IMR-90 (cell line): Measurements from ENCODE around the gene ARMH4. TPM values are rescaled to one million over a fixed set of nuclear protein-coding genes. Genes with fewer than 3 reads are reported as not detected.

Experiments
- ATAC-seq: fragments of 200-7000 bp; cut with Tn5 transposase; 2 replicates; pipeline ENCODE4 v1.9.1; 2020; ENCODE audit warnings: low read depth, mild to moderate bottlenecking, moderate library complexity
- BruUV-seq: library from RNA; stranded (reverse); fragments of 400-500 nt; replicated peaks from 2 replicates; lab custom pipeline; 2021; lab: Mats Ljungman, UMichigan
- CTCF ChIA-PET: fragments of 300-600 bp; formaldehyde crosslinking; extraction: SDS; loops from one replicate; lab custom pipeline; 2021; ENCODE audit warnings: antibody characterized with exemption; lab: Yijun Ruan, JAX
- POLR2A ChIA-PET: fragments of 300-600 bp; sonication (Branson Sonifier 250); formaldehyde crosslinking; loops from one replicate; lab custom pipeline; 2022; ENCODE audit warnings: antibody characterized with exemption; ENCODE audit not compliant: unreplicated experiment; lab: Charles Lee
- DNase-seq: peaks from one replicate; pipeline ENCODE4 v3.0.0; 2013
- H2AFZ ChIP-seq: replicated peaks from 2 replicates; pipeline ENCODE3; 2013; ENCODE audit warnings: low read length, mild to moderate bottlenecking; ENCODE audit not compliant: poor library complexity
- H2AK5ac ChIP-seq: 2 replicates; pipeline ENCODE4 v1.6.1; 2013; ENCODE audit warnings: low read depth, low read length, inconsistent platforms
- H2AK9ac ChIP-seq: replicated peaks from 2 replicates; pipeline ENCODE3; 2013; ENCODE audit warnings: mild to moderate bottlenecking, low read depth, low read length, moderate library complexity; ENCODE audit not compliant: poor library complexity
- H2BK120ac ChIP-seq: 2 replicates; pipeline ENCODE4 v1.6.1; 2013; ENCODE audit warnings: low read depth, low read length, inconsistent platforms
- H2BK15ac ChIP-seq: 3 replicates; pipeline ENCODE4 v1.6.1; 2013; ENCODE audit warnings: low read depth, low read length, inconsistent platforms
- H2BK20ac ChIP-seq: 2 replicates; pipeline ENCODE4 v1.6.1; 2013; ENCODE audit warnings: low read depth, mild to moderate bottlenecking, inconsistent platforms, low read length, moderate library complexity
- H2BK5ac ChIP-seq: 2 replicates; pipeline ENCODE4 v1.6.1; 2013; ENCODE audit warnings: mild to moderate bottlenecking, low read depth, low read length, inconsistent platforms; ENCODE audit not compliant: poor library complexity, severe bottlenecking
- H3K14ac ChIP-seq: replicated peaks from 2 replicates; pipeline ENCODE4 v1.6.1; 2013; ENCODE audit warnings: low read depth, low read length, inconsistent platforms
- H3K18ac ChIP-seq: 2 replicates; pipeline ENCODE4 v1.6.1; 2013; ENCODE audit warnings: low read depth, low read length, control low read depth
- H3K23ac ChIP-seq: 2 replicates; pipeline ENCODE4 v1.6.1; 2013; ENCODE audit warnings: low read depth, low read length, inconsistent platforms
- H3K27ac ChIP-seq: 2 replicates; pipeline ENCODE4 v1.5.1; 2013; ENCODE audit warnings: mild to moderate bottlenecking, control low read depth, low read length; ENCODE audit not compliant: insufficient read depth
- H3K27me3 ChIP-seq: 2 replicates; pipeline ENCODE4 v1.6.1; 2013; ENCODE audit warnings: low read length; ENCODE audit not compliant: control insufficient read depth, insufficient read depth
- H3K36me3 ChIP-seq: 2 replicates; pipeline ENCODE4 v1.6.1; 2013; ENCODE audit warnings: low read length, mixed read lengths; ENCODE audit not compliant: control insufficient read depth, insufficient read depth
- H3K4ac ChIP-seq: 2 replicates; pipeline ENCODE4 v1.6.1; 2013; ENCODE audit warnings: low read depth, low read length, inconsistent platforms
- H3K4me1 ChIP-seq: 2 replicates; pipeline ENCODE4 v1.6.1; 2013; ENCODE audit warnings: low read length, mixed read lengths; ENCODE audit not compliant: control insufficient read depth, insufficient read depth
- H3K4me2 ChIP-seq: 2 replicates; pipeline ENCODE4 v1.6.1; 2013; ENCODE audit warnings: low read depth, mild to moderate bottlenecking, control low read depth, low read length, moderate library complexity
- H3K4me3 ChIP-seq: 2 replicates; pipeline ENCODE4 v1.5.1; 2013; ENCODE audit warnings: low read depth, mild to moderate bottlenecking, control low read depth, low read length, moderate library complexity; ENCODE audit not compliant: insufficient read depth
- H3K56ac ChIP-seq: 2 replicates; pipeline ENCODE4 v1.6.1; 2013; ENCODE audit warnings: low read length, inconsistent platforms; ENCODE audit not compliant: insufficient read depth; ENCODE audit errors: extremely low read depth
- H3K79me1 ChIP-seq, 2 experiments: 2 replicates each; pipeline ENCODE4 v1.6.1; 2013; ENCODE audit warnings: low read length in 2 of 2, inconsistent platforms in 1 of 2, low read depth in 1 of 2
- H3K9ac ChIP-seq: 2 replicates; pipeline ENCODE4 v1.6.1; 2013; ENCODE audit warnings: low read depth, low read length, control low read depth
- H3K9me1 ChIP-seq: 2 replicates; pipeline ENCODE4 v1.6.1; 2013; ENCODE audit warnings: low read length, inconsistent platforms; ENCODE audit not compliant: insufficient read depth
- H3K9me3 ChIP-seq: 2 replicates; pipeline ENCODE4 v1.6.1; 2013; ENCODE audit warnings: low read length; ENCODE audit not compliant: control insufficient read depth, insufficient read depth
- H4K20me1 ChIP-seq: 2 replicates; pipeline ENCODE4 v1.6.1; 2013; ENCODE audit warnings: low read length, inconsistent platforms; ENCODE audit not compliant: insufficient read depth
- H4K5ac ChIP-seq: 2 replicates; pipeline ENCODE4 v1.6.1; 2013; ENCODE audit warnings: mild to moderate bottlenecking, low read depth, low read length, control low read depth
- H4K8ac ChIP-seq, 2 experiments: 2 replicates each; pipeline ENCODE4 v1.6.1; 2013; ENCODE audit warnings: low read depth in 2 of 2, low read length in 2 of 2, control low read depth in 1 of 2, inconsistent platforms in 1 of 2
- H4K91ac ChIP-seq: 2 replicates; pipeline ENCODE4 v1.6.1; 2013; ENCODE audit warnings: low read depth, low read length, inconsistent platforms; ENCODE audit not compliant: insufficient read depth
- BHLHE40 ChIP-seq: fragments of 150-350 bp; IDR thresholded peaks from 2 replicates; pipeline ENCODE4 v1.6.1; 2016; ENCODE audit warnings: mild to moderate bottlenecking, low read depth, low read length
- CEBPB ChIP-seq: IDR thresholded peaks from 2 replicates; pipeline ENCODE4 v1.6.1; 2012; ENCODE audit warnings: low read depth, low read length, improper control_type of control experiment
- CHD1 ChIP-seq: IDR thresholded peaks from 2 replicates; pipeline ENCODE4 v1.6.1; 2012; ENCODE audit warnings: low read depth, low read length, improper control_type of control experiment
- CTCF ChIP-seq: conservative IDR thresholded peaks from 2 replicates; pipeline ENCODE4 v1.5.1; 2012; ENCODE audit warnings: mild to moderate bottlenecking, low read depth, low read length, improper control_type of control experiment
- ELK1 ChIP-seq: fragments of 150-350 bp; IDR thresholded peaks from 2 replicates; pipeline ENCODE4 v1.6.1; 2016; ENCODE audit warnings: low read depth, mild to moderate bottlenecking, low read length, moderate library complexity, borderline replicate concordance
- FOS ChIP-seq: fragments of 150-350 bp; IDR thresholded peaks from 2 replicates; pipeline ENCODE4 v1.6.1; 2016; ENCODE audit warnings: low read depth, low read length
- MAFK ChIP-seq: IDR thresholded peaks from 2 replicates; pipeline ENCODE4 v1.6.1; 2012; ENCODE audit warnings: low read depth, low read length, improper control_type of control experiment
- MAZ ChIP-seq: IDR thresholded peaks from 2 replicates; pipeline ENCODE4 v1.6.1; 2012; ENCODE audit warnings: low read depth, mild to moderate bottlenecking, low read length, improper control_type of control experiment, moderate library complexity, borderline replicate concordance
- NFE2L2 ChIP-seq: fragments of 150-350 bp; IDR thresholded peaks from 2 replicates; pipeline ENCODE4 v1.6.1; 2016; ENCODE audit warnings: low read depth, mild to moderate bottlenecking, low read length
- POLR2A ChIP-seq: IDR thresholded peaks from 2 replicates; pipeline ENCODE4 v1.6.1; 2012; ENCODE audit warnings: mild to moderate bottlenecking, low read depth, low read length
- RFX5 ChIP-seq: IDR thresholded peaks from 2 replicates; pipeline ENCODE4 v1.8.0; 2012; ENCODE audit warnings: low read depth, mild to moderate bottlenecking, low read length, moderate library complexity
- SMC3 ChIP-seq: fragments of 150-350 bp; IDR thresholded peaks from 2 replicates; pipeline ENCODE4 v1.6.1; 2016; ENCODE audit warnings: low read depth, mild to moderate bottlenecking, antibody characterized with exemption, low read length, moderate library complexity
- WGBS, 2 experiments: methylation state at CpG; one replicate each; pipeline versions ENCODE4 v1.1.5 to v1.1.7; 2013; ENCODE audit warnings: missing lambda C conversion rate in 2 of 2; ENCODE audit not compliant: insufficient read length in 1 of 2; ENCODE audit errors: extremely low coverage in 2 of 2; 5-methylcytosine and 5-hydroxymethylcytosine counted together
- dilution Hi-C: fragments of 300-500 bp; cut with HindIII; formaldehyde crosslinking; loops from one replicate; pipeline ENCODE4 v1.14.3; 2018; ENCODE audit warnings: low sequenced_read_pairs; ENCODE audit not compliant: unreplicated experiment
- in situ Hi-C: fragments of 300-500 bp; cut with MboI; formaldehyde crosslinking; loops from 3 replicates; pipeline ENCODE4 v1.14.3; 2019; ENCODE audit warnings: low sequenced_read_pairs, inconsistent platforms, mixed read lengths
- intact Hi-C: fragments of 100-400 bp; cut with micrococcal nuclease; formaldehyde crosslinking; loops from 2 replicates; pipeline ENCODE4 v1.10.0; 2022
- polyA plus RNA-seq, 3 experiments: library from polyadenylated mRNA; depleted of rRNA; stranded (reverse); fragments of >200 nt; gene quantifications; 2 replicates each; pipeline ENCODE4 v1.2.3, GENCODE V29; 2012; ENCODE audit warnings: low replicate concordance in 1 of 3
- total RNA-seq: library from RNA; depleted of rRNA; stranded (reverse); fragments of >200 nt; gene quantifications from 2 replicates; pipeline ENCODE4 v1.2.3, GENCODE V29; 2012

Gene ARMH4
- total and polyA plus RNA-seq, 2 of the 4 experiments (the other 2 are of a cell fraction) = 4.6 to 5.6 TPM

DNA sequence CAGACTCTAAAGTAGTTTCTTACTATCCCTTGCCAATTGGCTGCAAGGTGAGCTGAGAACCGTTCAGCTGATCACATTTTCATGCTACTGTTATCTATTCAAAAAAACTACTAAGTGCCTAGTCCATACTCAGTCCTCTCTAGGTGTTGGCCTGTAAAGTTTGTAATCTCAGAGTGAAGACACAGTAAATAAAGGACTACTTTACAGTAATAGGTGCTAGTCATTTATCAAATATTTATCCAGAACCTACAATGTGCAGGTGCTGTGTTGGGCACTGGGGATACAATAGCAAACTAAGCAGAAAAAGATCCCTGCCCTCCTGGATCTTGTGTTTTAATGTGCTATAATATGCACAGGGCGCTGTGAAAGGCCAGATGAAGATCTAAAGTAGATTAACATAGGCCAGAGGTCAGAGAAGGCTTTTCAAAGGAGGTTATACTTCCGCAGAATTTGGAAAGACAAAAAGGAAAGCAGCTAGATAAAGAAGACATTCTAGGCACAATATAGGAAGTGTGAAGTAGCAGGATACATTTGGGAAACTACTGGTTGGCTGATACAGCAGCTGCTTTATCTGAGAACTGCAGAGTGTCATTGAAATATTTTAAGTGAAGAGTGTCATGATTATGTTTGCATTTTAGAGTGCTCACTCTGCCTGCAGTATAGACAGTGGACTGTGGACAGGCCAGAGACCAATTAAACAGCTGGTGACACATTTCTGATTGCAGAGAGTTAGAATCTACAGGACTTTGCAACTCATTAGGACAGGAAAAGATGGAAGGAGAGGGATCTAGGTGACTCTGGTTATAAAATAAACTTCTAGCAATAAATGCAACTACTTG lies 40.0 kb upstream of the ARMH4 start (continued):
- TF ChIP-seq CTCF = no peak

DNA sequence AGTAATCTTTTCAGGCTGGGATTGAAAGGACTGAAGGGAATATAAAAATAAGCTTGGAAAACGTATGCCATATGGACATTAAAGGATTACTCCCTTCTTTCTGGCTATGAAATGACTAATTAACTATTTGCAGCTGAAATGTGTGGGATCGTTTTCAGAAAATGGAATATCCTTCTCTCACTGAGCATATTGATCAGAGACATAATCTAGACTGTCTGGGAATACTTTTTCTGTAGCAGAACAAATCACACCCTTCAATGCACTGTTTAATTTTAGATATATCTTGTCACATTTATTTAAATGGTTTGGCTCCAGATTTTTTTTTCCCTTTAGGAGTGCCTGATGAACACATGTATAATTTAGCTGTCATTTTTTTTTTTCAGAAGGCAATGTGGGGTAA lies 37.2 kb upstream of the ARMH4 start:
- intact Hi-C loops = no loop called here
- POLR2A ChIA-PET = no interaction called here
- TF ChIP-seq MAFK (no peak), NFE2L2 (no peak), POLR2A (no peak), SMC3 (no peak), ELK1 (no peak), CEBPB (no peak), RFX5 (no peak), MAZ (no peak), FOS (no peak), BHLHE40 (no peak), CHD1 (no peak)

More for the DNA sequence above, 37.2 kb upstream of the ARMH4 start:
- Histone ChIP-seq H2AK5ac (no peak overlapping the region), H3K9me1 (no peaks in the 10 kb centered on the region), H2BK120ac (no peak overlapping the region), H3K56ac (no peak overlapping the region), H3K36me3 (no peaks in the 10 kb centered on the region), H4K91ac (no peak overlapping the region), H2BK15ac (no peak overlapping the region), H3K27me3 (peaks cover 25% of the 10 kb centered on the region), H3K23ac (no peak overlapping the region), H2BK5ac (no peak overlapping the region), H3K4me2 (no peak overlapping the region), H3K27ac (no peak overlapping the region), H2AK9ac (no peak overlapping the region), H3K4me1 (no peaks in the 10 kb centered on the region), H4K8ac (no peak overlapping the region), H4K20me1 (no peaks in the 10 kb centered on the region), H3K9me3 (no peaks in the 10 kb centered on the region), H2BK20ac (no peak overlapping the region), H4K5ac (no peak overlapping the region), H2AFZ (no peak overlapping the region), H3K4ac (no peak overlapping the region), H3K18ac (no peak overlapping the region), H3K79me1 (no peaks in the 10 kb centered on the region), H3K4me3 (no peak overlapping the region), H3K9ac (no peak overlapping the region), H3K14ac (no peak overlapping the region)
- WGBS, 2 experiments = no CpG with 5 or more reads among the region's 2 CpGs
- CTCF ChIA-PET = no interaction called here
- dilution Hi-C loops (no loop called here), in situ Hi-C loops (no loop called here)
- ATAC-seq = no peak
- BruUV-seq = no TSS peak
- no peak for DNase-seq
